HepG2 (cell line): ENCODE measurements around the gene RPS2. TPM values are rescaled to one million over a fixed set of nuclear protein-coding genes. Genes with fewer than 3 reads are reported as not detected.

Experiments
- ARID5B ChIP-seq: IDR thresholded peaks from 2 replicates; pipeline ENCODE4 v1.4.0; 2020; ENCODE audit warnings: mild to moderate bottlenecking, missing genetic modification reagents
- DZIP1 ChIP-seq: sonication (generic); formaldehyde crosslinking; IDR thresholded peaks from 2 replicates; pipeline ENCODE4 v1.5.0; 2020; ENCODE audit warnings: mild to moderate bottlenecking, missing genetic modification reagents
- GATA4 ChIP-seq: sonication (generic); IDR thresholded peaks from 2 replicates; pipeline ENCODE4 v1.6.1; 2016; ENCODE audit warnings: antibody characterized with exemption, low read depth, borderline replicate concordance
- GZF1 ChIP-seq: sonication (generic); formaldehyde crosslinking; IDR thresholded peaks from 2 replicates; pipeline ENCODE4 v1.5.1; 2020; ENCODE audit warnings: mild to moderate bottlenecking, missing genetic modification reagents
- HNRNPH1 ChIP-seq: fragments of 200-400 bp; formaldehyde crosslinking; optimal IDR thresholded peaks from 2 replicates; pipeline ENCODE3; 2017; ENCODE audit warnings: mild to moderate bottlenecking, low read depth, low read length
- HNRNPL ChIP-seq: fragments of 200-400 bp; formaldehyde crosslinking; IDR thresholded peaks from 2 replicates; pipeline ENCODE4 v1.6.1; 2017; ENCODE audit warnings: mild to moderate bottlenecking, low read depth, low read length
- HOXA3 ChIP-seq: sonication (generic); formaldehyde crosslinking; IDR thresholded peaks from 2 replicates; pipeline ENCODE4 v1.5.0; 2020; ENCODE audit warnings: missing genetic modification reagents
- PRDM10 ChIP-seq: sonication (generic); formaldehyde crosslinking; IDR thresholded peaks from 2 replicates; pipeline ENCODE4 v1.4.0; 2020; ENCODE audit warnings: low read depth, missing genetic modification reagents
- PRPF4 ChIP-seq: fragments of 200-400 bp; formaldehyde crosslinking; IDR thresholded peaks from 2 replicates; pipeline ENCODE4 v1.6.1; 2016; ENCODE audit warnings: low read length, low read depth; ENCODE audit not compliant: poor library complexity, severe bottlenecking
- RARA ChIP-seq: IDR thresholded peaks from 2 replicates; pipeline ENCODE4 v1.6.1; 2016; ENCODE audit warnings: missing genetic modification reagents, missing compliant biosample characterization
- TSC22D2 ChIP-seq: sonication (generic); formaldehyde crosslinking; IDR thresholded peaks from 2 replicates; pipeline ENCODE4 v1.5.1; 2020; ENCODE audit warnings: missing genetic modification reagents, mild to moderate bottlenecking, borderline replicate concordance
- ZFP90 ChIP-seq: sonication (generic); formaldehyde crosslinking; IDR thresholded peaks from 2 replicates; pipeline ENCODE4 v1.8.0; 2022; ENCODE audit warnings: missing genetic modification reagents, mild to moderate bottlenecking, inconsistent platforms, borderline replicate concordance
- ZNF687 ChIP-seq: sonication (generic); formaldehyde crosslinking; IDR thresholded peaks from 2 replicates; pipeline ENCODE4 v1.5.1; 2020; ENCODE audit warnings: mild to moderate bottlenecking, missing genetic modification reagents, moderate library complexity
- polyA plus RNA-seq, 8 experiments: library from polyadenylated mRNA; depleted of rRNA in 3 of 8; stranded (reverse) in 7 of 8; unstranded in 1 of 8; fragments of >200 nt; fragmentation: Illumina TruSeq in 4 of 8; extraction: Trizol in 4 of 8; gene quantifications; 2 replicates each; pipeline versions ENCODE4 v1.2.1 to v1.2.3, GENCODE V29; 2011 to 2016; ENCODE audit warnings: low read depth in 4 of 8, missing spikeins in 1 of 8, mixed read lengths in 1 of 8; ENCODE audit not compliant: insufficient read depth in 1 of 8
- total RNA-seq, 5 experiments: library from RNA; depleted of rRNA; stranded (reverse); fragments of >200 nt; fragmentation: Illumina TruSeq; extraction: Trizol; gene quantifications; 2 replicates each; pipeline ENCODE4 v1.2.3, GENCODE V29; 2016; ENCODE audit warnings: low read depth in 1 of 5

The RPS2 gene
- total and polyA plus RNA-seq, 2 of the 13 experiments (the other 11 are each of a cell fraction or from before 2014, with no cell fraction given): 1,908 to 4,514 TPM

GRCh38 chr16:2003827-2004641 lies 39.4 kb upstream of the RPS2 start (continued):
- TF ChIP-seq ARID5B (CRISPR knock-in tag) (peak; percentile 41; the same call in 1 of the 2 replicates), HNRNPH1 (peak; percentile 46), ZNF687 (peak; percentile 86), PRDM10 (CRISPR knock-in tag) (peak; percentile 15; the same call in 1 of the 2 replicates), HNRNPL (no peak), PRPF4 (no peak), ZFP90 (CRISPR knock-in tag) (peak; percentile 86), DZIP1 (no peak), HOXA3 (peak; percentile 77), RARA (peak; percentile 37; the same call in 1 of the 2 replicates), TSC22D2 (no peak), GZF1 (0 out of 2 replicates have a peak, but pooled peaks have one; percentile 62), GATA4 (no peak)
